GM15510 (cell line): Measurements from ENCODE around the gene ARL4C.

Experiments used
- POLR2A ChIP-seq: IDR thresholded peaks from 3 replicates; pipeline ENCODE4 v1.6.1; 2011; ENCODE audit warnings: borderline replicate concordance; ENCODE audit not compliant: insufficient read length; ENCODE audit errors: extremely low read depth

Gene ARL4C

DNA sequence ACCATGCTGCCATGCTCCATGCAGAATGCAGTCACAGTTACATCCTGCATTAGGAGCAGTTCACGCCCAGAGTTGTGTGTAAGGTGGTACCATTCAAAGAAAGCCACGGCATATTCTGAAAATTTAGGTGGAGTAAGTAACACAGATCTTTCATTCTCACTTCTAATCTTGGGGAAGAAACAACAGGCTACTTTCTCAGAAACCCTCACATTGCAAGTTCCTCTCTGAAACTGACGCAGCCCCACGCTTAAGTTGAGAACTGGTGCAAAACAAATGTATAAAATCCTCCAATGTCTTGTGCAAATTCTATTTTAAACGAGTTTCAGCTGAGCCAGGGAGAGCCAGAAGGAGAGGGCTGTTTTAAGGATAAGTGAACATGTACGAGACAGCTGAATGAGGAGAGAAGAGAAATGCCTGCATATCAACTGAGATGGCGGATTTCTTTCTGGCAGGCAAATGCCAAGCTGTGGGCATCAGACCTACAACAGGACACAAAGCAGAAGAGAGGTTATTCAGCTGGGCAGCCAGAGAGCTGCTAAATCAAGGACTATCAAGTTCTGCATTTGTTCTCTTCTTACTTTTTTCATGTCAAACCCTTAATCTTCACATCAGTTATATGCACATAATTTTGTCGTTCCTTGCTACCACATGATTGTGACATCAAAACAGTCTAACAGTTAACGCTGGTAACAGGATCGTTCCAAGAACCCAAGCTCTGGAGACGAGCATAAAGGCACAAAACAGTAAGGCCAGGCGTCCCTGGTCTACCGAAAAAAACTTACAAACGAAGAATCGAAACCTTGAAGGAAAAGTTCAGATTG lies 6.4 kb downstream of the ARL4C start:
- TF ChIP-seq POLR2A, result no peak

DNA sequence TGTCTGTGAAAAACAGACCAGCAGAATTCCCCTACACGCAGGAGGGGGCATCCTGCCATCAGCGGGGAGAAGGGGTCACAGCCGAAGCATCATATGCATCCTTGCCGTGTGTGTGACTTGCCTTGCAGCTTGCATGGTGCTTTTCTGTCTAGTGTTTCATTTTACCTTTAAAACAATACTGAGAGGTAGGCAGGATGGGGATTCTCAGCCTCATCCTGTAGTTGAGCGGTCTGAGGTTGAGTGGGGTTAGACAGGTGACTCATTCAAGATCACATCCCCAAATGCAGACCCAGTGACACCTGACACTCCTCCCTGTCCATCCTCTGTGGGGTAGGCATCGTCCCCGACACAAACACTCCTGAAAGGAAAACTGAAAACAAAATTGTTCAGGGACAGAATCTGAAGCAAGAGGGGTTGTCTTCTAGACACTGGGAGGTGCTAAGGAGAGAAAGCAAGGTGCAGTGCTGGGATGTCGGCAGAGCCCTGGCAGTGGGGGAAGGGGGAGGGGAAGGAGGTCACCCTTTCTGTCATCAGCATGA lies 7.9 kb downstream of the ARL4C start:
- no peak for TF ChIP-seq POLR2A

DNA sequence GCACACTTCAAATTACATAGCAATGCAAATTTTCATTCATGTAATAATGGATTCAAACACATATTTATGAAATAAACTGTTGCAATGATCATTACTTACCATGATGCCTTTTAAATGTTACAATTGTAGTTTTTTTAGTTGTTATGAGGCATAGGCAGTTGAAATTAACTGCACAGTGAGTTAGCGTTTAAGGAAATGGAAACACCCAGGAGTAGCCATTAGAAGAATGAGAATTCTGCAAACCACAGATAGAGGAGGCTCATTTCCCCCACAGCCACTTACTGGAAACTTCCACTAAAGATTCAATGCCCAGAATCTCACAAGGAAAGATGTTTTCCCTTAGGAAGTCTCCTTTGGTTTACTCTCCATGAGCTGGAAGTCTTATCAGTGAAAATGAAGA lies 8.4 kb downstream of the ARL4C start:
- no peak for TF ChIP-seq POLR2A

DNA sequence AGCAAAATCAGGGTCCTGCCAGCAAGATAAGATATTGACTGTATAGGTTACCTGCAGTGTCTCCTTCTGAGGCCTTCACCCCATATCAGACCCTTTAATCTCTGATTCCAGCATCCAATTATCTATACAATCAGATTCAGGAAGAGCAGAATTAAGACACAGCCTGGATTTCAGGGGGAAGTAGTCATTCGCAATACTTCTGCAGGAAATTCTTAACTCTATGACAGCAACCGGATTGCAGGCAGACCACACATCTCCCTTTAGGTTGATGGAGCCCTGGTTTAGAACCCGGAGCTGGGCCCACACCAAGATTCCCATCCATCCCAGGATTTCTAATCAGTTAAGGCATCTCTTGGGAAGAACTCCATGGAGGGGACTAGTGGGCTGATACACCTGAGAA lies 9.5 kb downstream of the ARL4C start:
- TF ChIP-seq POLR2A, result no peak

DNA sequence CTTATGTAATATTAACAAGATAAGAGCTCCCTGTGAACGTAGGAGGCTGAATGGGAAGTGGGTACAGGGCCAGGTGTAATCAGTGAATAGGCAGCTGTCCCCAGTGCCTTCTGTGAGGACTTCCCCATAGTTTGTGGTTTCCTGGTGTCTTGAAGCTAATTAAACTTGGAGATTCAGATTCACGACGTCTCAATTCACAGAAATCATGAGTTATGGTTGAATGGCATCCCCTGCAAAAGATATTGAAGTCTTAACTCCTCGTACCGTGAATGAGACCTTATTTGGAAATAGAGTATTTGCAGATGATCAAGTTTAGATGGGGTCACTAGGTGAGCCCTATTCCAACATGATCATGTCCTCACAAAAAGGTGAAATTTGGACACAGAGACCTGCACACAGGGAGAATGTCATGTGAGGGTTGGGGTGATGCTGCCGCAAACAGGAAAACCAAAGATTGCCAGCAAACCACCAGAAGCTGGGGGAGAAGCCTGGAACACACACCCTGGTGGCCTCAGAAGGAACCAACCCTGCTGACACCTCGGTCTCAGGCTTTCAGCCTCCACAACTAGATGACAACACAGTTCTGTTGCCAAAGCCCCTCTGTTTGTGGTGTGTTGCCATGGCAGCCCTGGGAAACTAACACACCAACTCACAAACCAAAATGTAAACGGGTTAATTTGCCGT lies 13.2 kb downstream of the ARL4C start:
- no peak for TF ChIP-seq POLR2A

DNA sequence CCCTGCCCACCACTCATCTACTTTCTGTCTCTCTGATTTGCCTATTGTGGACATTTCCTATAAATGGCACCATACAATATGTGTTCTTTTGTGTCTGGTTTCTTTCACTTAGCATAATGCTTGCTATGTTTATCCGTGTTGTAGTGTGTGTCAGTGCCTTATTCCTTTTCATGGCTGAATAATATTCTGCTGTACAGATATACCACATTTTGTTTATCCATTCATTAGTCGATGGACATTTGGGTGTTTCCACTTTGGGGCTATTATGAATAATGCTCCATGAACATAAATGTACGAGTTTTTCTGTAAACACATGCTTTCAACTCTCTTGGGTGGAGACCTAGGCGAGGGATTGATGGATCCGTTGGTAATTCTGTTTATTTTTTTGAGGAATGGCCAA lies 15.6 kb downstream of the ARL4C start:
- TF ChIP-seq POLR2A, result no peak

DNA sequence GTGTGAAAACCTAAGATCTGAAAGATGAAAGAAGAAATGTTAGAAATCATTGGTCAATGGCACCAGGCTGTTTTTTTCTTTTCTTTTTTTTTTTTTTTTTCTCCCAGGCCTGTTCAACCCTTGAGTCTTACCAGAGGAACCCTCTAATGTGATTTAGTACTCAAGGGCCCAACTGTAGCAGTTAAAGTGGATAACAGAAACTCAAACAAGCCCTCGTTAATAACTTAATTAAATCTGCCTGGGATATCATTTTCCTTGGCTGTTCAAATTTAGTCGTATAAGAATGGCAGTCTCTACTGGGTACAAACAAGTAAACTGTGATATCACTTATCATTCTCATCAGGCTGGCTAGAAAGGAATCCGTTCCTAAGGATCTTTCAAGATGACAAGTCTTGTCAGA lies 16.5 kb downstream of the ARL4C start:
- TF ChIP-seq POLR2A, result no peak

DNA sequence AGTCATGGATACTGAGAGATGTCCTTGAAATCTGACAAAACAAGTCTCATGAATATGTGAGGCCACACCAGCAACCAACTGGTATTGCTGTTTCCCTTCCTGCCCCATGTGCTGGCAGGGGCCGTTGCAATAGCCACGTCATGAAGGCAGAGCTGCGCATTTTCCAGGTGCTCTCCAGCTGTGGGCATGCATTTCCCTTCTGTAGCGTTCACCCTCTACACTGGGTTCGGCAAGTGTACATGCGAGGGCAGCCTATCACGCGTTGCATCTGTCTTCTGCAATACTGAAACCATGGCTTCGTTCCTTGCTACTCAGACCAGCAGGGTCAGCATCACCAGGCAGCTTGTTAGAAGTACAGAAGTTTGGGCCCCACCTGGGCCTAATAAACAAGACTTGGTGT lies 17.4 kb downstream of the ARL4C start:
- TF ChIP-seq POLR2A, result no peak

DNA sequence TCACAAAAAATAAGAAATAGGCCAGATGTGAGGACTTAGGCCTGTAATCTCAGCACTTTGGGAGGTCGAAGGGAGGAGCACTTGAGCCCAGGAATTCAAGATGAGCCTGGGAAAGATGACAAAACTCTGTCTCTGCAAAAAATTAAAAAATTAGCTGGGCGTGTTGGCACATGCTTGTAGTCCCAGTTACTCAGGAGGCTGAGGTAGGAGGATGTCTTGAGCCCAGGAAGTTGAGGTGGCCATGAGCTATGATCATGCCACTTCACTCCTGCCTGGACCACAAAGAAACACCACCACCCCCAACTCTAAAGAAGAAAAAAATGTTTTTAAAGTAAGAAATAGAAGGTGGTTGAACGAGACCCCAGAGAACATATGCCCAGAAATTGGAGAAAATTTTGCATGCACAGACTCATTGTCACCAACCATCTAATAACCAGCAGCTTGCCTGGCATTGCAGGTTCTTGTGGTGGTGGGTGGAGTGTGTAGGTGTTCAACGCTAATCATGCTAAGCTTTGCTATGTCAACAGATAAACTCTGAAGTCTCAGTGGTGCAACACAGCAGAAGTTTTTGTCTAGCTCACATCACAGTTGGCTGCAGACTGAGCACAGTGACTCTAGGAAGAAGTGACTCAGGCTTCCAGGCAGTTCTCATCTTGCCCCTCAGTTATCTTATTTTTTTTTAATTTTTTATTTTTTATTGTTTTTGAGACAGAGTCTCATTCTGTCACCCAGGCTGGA lies 18.6 kb downstream of the ARL4C start:
- TF ChIP-seq POLR2A, result no peak

DNA sequence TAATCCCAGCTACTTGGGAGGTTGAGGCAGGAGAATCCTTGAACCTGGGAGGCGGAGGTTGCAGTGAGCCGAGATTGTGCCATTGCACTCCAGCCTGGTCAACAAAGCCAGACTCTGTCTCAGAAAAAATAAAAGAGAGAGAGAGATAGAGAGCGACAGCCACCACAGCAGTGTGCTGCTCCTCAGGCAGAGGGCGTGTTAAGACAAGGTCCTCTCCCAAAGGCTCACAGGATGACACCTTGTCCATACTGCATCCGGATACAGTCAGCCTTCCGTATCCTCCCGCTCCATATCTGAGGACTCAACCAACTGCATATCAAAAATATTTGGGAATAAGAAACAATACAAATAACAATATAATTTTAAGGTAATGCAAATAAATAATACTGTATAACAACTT lies 20.1 kb downstream of the ARL4C start:
- TF ChIP-seq POLR2A, result no peak

DNA sequence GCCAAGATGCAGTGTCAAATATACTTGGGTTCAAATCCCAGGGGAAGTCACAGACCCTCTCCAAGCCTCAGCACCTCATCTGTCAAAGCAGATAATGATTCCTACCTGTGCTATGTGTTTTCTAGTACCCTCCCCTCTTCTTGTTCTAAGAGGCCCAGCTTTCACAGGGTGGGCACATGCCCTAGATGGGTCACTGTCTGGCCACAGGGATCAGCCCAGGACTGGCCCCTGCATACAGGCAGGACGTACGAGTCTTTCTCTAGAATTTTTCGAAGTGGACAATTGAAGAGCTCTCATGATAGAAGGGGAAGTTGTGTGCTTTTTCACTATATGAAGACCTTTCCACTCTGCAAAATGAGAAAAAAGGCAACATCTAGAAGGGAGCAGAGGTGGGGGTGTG lies 22.2 kb downstream of the ARL4C start:
- TF ChIP-seq POLR2A, result no peak

DNA sequence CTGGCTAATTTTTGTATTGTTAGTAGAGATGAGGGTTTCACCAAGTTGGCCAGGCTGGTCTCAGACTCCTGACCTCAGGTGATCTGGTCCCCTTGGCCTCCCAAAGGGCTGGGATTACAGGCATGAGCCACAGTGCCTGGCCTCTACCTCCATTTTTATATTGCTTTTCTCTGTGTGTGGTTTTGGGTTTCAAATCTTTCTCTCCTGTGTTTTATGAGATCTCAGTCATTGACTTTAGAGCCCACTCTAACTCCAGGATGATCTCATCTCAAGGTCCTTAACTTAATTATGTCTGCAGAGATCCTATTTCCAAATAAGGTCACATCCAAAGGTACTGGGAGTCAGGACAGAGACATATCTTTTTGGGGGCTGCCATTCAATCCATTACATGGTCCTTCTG lies 24.7 kb downstream of the ARL4C start:
- TF ChIP-seq POLR2A, result no peak

DNA sequence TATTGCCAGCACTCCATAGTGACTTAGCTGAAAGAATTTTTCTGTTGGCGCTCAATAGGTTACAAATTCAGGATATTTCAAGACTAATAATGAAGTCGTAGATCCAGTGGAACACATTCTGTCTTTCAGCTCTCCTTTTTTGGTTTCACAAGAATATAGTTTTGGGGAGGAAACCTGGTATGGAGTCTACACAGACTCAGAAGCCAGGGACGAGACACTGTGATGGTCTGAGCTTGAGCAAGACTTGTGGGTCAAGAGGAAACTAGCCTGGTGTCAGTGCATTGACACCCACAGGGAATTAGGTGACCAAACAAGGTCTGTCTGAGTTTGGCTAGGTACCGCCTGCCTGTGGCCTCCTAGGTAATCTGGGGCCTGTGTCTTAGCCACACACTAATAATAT lies 26.9 kb downstream of the ARL4C start:
- TF ChIP-seq POLR2A, result no peak

DNA sequence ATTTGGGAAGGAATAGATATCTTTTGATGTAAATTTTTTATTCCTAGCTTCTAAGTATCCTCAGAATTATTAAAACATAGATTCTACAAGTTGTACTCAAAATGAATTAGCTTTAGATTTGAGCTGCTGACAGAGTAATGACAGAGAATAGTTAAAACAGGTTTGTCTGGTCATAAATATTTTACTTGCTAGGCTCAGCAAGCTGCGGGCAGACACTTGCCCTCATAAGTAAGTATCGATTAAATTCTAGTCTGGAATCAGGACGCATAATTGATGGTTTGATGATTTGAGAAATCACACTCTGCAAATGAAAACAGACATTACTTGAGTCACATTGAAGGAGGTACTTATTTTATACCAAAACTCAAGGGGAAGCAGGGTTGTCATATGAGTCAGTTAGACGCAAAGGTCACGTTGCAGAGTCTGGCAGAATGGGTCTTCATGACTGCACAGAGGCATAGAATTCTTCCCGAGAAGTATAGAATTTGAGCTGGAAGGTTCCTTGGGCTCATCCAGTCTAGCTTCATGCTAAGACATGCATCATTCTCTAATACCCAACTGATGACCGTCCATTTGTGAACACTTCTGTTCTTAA lies 27.5 kb downstream of the ARL4C start:
- TF ChIP-seq POLR2A, result no peak

DNA sequence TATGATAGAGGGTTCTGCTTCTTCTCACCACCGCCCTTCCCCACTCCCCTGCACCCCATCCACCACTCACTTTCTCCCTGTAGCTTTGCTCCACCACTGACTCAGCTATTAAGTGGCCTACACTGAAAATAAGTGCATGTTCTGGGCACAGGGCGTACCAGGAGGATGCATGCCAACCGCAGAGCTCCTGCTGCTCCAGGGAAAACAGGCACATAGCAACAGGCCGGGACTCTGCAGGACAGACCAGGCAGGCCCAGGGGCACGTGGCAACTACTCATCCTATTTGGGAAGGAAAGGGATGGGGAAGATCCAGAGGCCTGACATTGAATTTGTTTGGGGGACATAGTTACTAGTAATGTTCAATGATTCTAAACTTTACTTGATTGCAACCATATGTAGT lies 28.4 kb downstream of the ARL4C start:
- no peak for TF ChIP-seq POLR2A
